LNCaP clone FGC (cell line): ENCODE data around the gene FUT2.

Experiments
- DNase-seq: peaks from one replicate; pipeline ENCODE4 v3.0.0-alpha.2; 2011; ENCODE audit warnings: low read depth
- H3K4me3 ChIP-seq: 2 replicates; pipeline ENCODE4 v1.5.1; 2011; ENCODE audit warnings: mild to moderate bottlenecking, low read depth, low read length, control low read depth
- CTCF ChIP-seq: IDR thresholded peaks from 2 replicates; pipeline ENCODE4 v1.5.1; 2012; ENCODE audit warnings: mild to moderate bottlenecking; ENCODE audit not compliant: control insufficient read depth, insufficient read depth; ENCODE audit errors: extremely low read depth

The FUT2 gene

GRCh38 chr19:48752496-48753365 lies 57.0 kb downstream of the FUT2 start, which contains the start of gene FUT1:
FUT1 (minus strand) TSS chr19:48752641; CDS start chr19:48751281, 1,360 bp downstream.
- peak; percentile 81 for DNase-seq
- TF ChIP-seq CTCF = 0 out of 2 replicates have a peak, but pooled peaks have one; percentile 8
- H3K4me3 ChIP-seq = peak within 1 kb of the TSS; percentile 72

- TF ChIP-seq CTCF = no peak
- no peak for DNase-seq
- H3K4me3 ChIP-seq = no peak within 1 kb of the TSS
Observed at GRCh38 chr19:48755084-48755641, 59.4 kb downstream of the FUT2 start, which contains the start of gene FGF21. FGF21 (plus strand) TSS chr19:48755524; CDS start chr19:48756237, 713 bp downstream.
